ENCODE data around the gene KCNQ5. TPM values are rescaled to one million over a fixed set of nuclear protein-coding genes. Genes with fewer than 3 reads are reported as not detected.
"Not testable (repeated sequence)": the region's sequence is repeated elsewhere in the genome, so short reads cannot be mapped to it uniquely, and the experiment has no call there.

KCNQ5 gene
- total RNA-seq, 6 donors from 2014 or later, result 0.30 to 3.1 (median 0.32) TPM

- 91 to 94% methylated on average over 4 of the region's 4 CpGs for WGBS, 2 donors
- Histone ChIP-seq H3K4me3 (no peak within 1 kb of the TSS), H3K27me3 (no peaks in the 10 kb centered on the region), H3K27ac (no peak within 1 kb of the TSS), H3K36me3 (no peaks in the 10 kb centered on the region), H3K4me1 (no peaks in the 10 kb centered on the region), H3K9me3 (no peaks in the 10 kb centered on the region)
- ATAC-seq (ENCODE audit: low FRiP score in 2 of 2) (no peak), DNase-seq (no peak)
- no peak for TF ChIP-seq POLR2A (IDR thresholded peaks at IDR 0.05)
These were observed 603.5 kb downstream of the KCNQ5 start, which contains the start of gene KHDC1L for GRCh38 chr6:73225396-73225795. Gene KHDC1L, minus strand, starts transcription at chr6:73225496. Its CDS starts 88 bp downstream, at chr6:73225408.

DNA sequence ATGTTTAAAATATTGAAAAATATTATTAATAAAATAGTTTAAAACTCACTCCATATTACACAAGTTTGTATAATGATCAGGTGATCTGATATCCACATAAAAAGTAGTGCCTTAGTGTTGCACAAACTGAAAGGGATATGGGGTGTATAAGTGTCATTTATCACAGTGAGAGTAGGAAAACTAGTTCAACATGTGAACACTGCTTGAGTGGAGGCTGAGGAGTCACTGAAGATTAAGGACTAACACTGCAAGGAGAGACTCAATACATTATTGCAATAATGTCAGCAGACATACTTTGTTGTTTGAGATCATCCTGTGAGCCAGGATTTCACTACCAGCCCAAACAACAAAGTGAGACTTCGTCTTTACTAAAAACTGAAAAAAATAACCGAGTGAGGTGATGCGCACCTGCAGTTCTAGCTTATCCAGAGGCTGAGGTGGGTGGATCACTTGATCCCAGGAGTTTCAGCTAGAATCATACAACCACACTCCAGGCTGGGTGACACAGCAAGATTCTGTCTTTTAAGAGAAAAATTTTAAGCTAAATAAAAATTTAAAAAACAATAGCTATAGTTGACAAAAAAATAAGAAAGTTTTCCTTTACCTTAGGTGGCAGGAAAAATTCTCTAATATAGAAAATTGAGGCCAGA is 605.9 kb downstream of the KCNQ5 start:
- TF ChIP-seq POLR2AphosphoS5 (IDR thresholded peaks at IDR 0.05), result no peak
- no peak for TF ChIP-seq CTCF (IDR thresholded peaks at IDR 0.05)
- TF ChIP-seq EP300 (IDR thresholded peaks at IDR 0.05), result no peak
- no peak for TF ChIP-seq POLR2A (IDR thresholded peaks at IDR 0.05)
- ATAC-seq (ENCODE audit: low FRiP score in 2 of 2), result no peak
- H3K27ac ChIP-seq, result no peak overlapping the region
- no peaks in the 10 kb centered on the region for H3K9me3 ChIP-seq
- no peaks in the 10 kb centered on the region for H3K4me1 ChIP-seq
- no peak overlapping the region for H3K4me3 ChIP-seq
- no peaks in the 10 kb centered on the region for H3K27me3 ChIP-seq
- WGBS, 2 donors, result 80 to 96% methylated on average over 3 of the region's 3 CpGs
- no peaks in the 10 kb centered on the region for H3K36me3 ChIP-seq
- no peak for DNase-seq

- H3K9me3 ChIP-seq, result no peaks in the 10 kb centered on the region
- TF ChIP-seq POLR2AphosphoS5 (IDR thresholded peaks at IDR 0.05), result no peak
- no peak for TF ChIP-seq EP300 (IDR thresholded peaks at IDR 0.05)
- TF ChIP-seq CTCF (IDR thresholded peaks at IDR 0.05), result no peak
- TF ChIP-seq POLR2A (IDR thresholded peaks at IDR 0.05), result no peak
- H3K36me3 ChIP-seq, result no peaks in the 10 kb centered on the region
- no peaks in the 10 kb centered on the region for H3K27me3 ChIP-seq
- no peak for DNase-seq
- no peaks in the 10 kb centered on the region for H3K4me1 ChIP-seq
- ATAC-seq (ENCODE audit: low FRiP score in 2 of 2), result no peak
- H3K4me3 ChIP-seq, result no peak overlapping the region
- 47 to 64% methylated on average over 1 of the region's 1 CpG for WGBS, 2 donors
- no peak overlapping the region for H3K27ac ChIP-seq
These were observed 610.1 kb downstream of the KCNQ5 start for GRCh38 chr6:73231986-73232391.

- H3K27ac ChIP-seq, result no peak overlapping the region
- DNase-seq, result no peak
- TF ChIP-seq POLR2A (IDR thresholded peaks at IDR 0.05), result no peak
- TF ChIP-seq EP300 (IDR thresholded peaks at IDR 0.05), result no peak
- TF ChIP-seq CTCF (IDR thresholded peaks at IDR 0.05), result no peak
- TF ChIP-seq POLR2AphosphoS5 (IDR thresholded peaks at IDR 0.05), result no peak
These were observed 611.2 kb downstream of the KCNQ5 start for GRCh38 chr6:73233048-73233447.

DNA sequence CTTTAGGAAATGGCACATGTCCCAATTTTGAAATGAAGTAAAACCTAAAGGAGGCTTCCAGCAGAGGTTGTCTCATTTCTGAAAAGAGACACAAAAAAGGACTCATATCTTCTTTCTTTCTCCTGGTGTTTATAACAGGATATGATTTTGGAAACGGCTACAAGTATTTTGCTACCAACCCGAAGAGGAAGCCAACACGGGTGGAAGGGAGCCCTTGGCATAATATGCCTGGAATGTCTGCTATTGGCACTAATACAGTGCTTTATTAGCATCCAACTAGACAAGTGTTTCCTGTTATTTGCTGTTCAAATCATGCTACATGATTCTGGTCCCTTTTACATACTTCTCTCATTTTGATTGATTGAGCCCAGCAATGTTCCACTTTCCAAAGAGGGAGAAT is 612.1 kb downstream of the KCNQ5 start:
- not testable (repeated sequence) for H3K36me3 ChIP-seq; H3K4me3 ChIP-seq; H3K9me3 ChIP-seq; DNase-seq; H3K4me1 ChIP-seq; ATAC-seq (ENCODE audit: low FRiP score in 2 of 2); H3K27me3 ChIP-seq; H3K27ac ChIP-seq
- 25 to 33% methylated on average over 3 of the region's 3 CpGs for WGBS, 2 donors

More at GRCh38 chr6:73233048-73233447, 611.2 kb downstream of the KCNQ5 start:
- Histone ChIP-seq H3K27me3 (no peaks in the 10 kb centered on the region), H3K4me1 (no peaks in the 10 kb centered on the region), H3K36me3 (no peaks in the 10 kb centered on the region), H3K4me3 (no peak overlapping the region), H3K9me3 (no peaks in the 10 kb centered on the region)
- WGBS, 2 donors, result 86 to 87% methylated on average over 6 of the region's 6 CpGs
- ATAC-seq (ENCODE audit: low FRiP score in 2 of 2), result no peak

DNA sequence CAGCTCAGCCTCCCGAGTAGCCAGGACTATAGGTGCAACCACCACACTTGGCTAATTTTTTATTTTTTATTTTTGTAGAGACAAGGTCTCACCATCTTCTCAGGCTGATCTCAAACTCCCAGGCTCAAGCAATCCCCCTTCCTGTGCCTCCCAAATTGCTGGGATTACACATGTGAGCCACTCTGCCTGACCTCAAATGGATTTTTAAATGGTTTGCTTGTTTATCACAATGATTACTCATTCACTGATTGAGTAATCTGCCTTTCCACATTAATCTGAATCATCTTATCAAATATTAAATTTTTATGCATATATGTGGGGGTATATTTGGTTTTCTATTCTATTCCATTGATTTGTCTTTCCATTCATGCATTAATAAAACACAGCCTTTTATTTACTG is 612.9 kb downstream of the KCNQ5 start:
- TF ChIP-seq POLR2AphosphoS5 (IDR thresholded peaks at IDR 0.05), result no peak
- TF ChIP-seq CTCF (IDR thresholded peaks at IDR 0.05), result no peak
- no peak for TF ChIP-seq POLR2A (IDR thresholded peaks at IDR 0.05)
- TF ChIP-seq EP300 (IDR thresholded peaks at IDR 0.05), result no peak
- Histone ChIP-seq H3K9me3 (no peaks in the 10 kb centered on the region), H3K4me1 (no peaks in the 10 kb centered on the region), H3K36me3 (no peaks in the 10 kb centered on the region), H3K4me3 (no peak overlapping the region), H3K27me3 (no peaks in the 10 kb centered on the region), H3K27ac (no peak overlapping the region)
- WGBS, 2 donors, result 77 to 86% methylated on average over 1 of the region's 1 CpG
- DNase-seq, result no peak
- no peak for ATAC-seq (ENCODE audit: low FRiP score in 2 of 2)
